ENCODE results near the gene CACNA1D.

The CACNA1D gene

GRCh38 chr3:53617893-53618523 lies 123.6 kb downstream of the CACNA1D start:
- no peaks in the 10 kb centered on the region for H3F3A ChIP-seq (ENCODE audit: insufficient read depth)
- no peak overlapping the region for H3K9ac ChIP-seq (ENCODE audit: low read length)
- TF ChIP-seq CTCF (IDR thresholded peaks at IDR 0.05; ENCODE audit: insufficient read depth, low read length, poor library complexity, severe bottlenecking) (no peak), EZH2phosphoT487 (conservative IDR thresholded peaks at IDR 0.05; ENCODE audit: low read length) (no peak)
- no peaks in the 10 kb centered on the region for H3K36me3 ChIP-seq (ENCODE audit: low read length)
- H3K79me2 ChIP-seq (ENCODE audit: insufficient read depth, low read length): no peaks in the 10 kb centered on the region
- H3K27ac ChIP-seq (ENCODE audit: low read depth, low read length): no peak overlapping the region
- no peak overlapping the region for H3K4me3 ChIP-seq (ENCODE audit: insufficient read depth, low read length, poor library complexity, severe bottlenecking)
- H4K20me1 ChIP-seq (ENCODE audit: low read depth, low read length): no peaks in the 10 kb centered on the region
- no peak overlapping the region for H3K4me2 ChIP-seq (ENCODE audit: low read depth, low read length, poor library complexity, severe bottlenecking)
- no peaks in the 10 kb centered on the region for H3K9me2 ChIP-seq (replicated peaks; ENCODE audit: insufficient read depth, low read length)
- no peaks in the 10 kb centered on the region for H3K27me3 ChIP-seq (ENCODE audit: low read length)
- H3K9me3 ChIP-seq (ENCODE audit: insufficient read depth, low read length): no peaks in the 10 kb centered on the region
- no peak overlapping the region for H2AFZ ChIP-seq (ENCODE audit: low read depth, low read length, severe bottlenecking)

GRCh38 chr3:53618524-53618906 lies 124.1 kb downstream of the CACNA1D start:
- no peaks in the 10 kb centered on the region for H3F3A ChIP-seq (ENCODE audit: insufficient read depth)
- no peak overlapping the region for H2AFZ ChIP-seq (ENCODE audit: low read depth, low read length, severe bottlenecking)
- no peak overlapping the region for H3K4me3 ChIP-seq (ENCODE audit: insufficient read depth, low read length, poor library complexity, severe bottlenecking)
- no peak overlapping the region for H3K4me2 ChIP-seq (ENCODE audit: low read depth, low read length, poor library complexity, severe bottlenecking)
- no peak for TF ChIP-seq EZH2phosphoT487 (conservative IDR thresholded peaks at IDR 0.05; ENCODE audit: low read length)
- TF ChIP-seq CTCF (IDR thresholded peaks at IDR 0.05; ENCODE audit: insufficient read depth, low read length, poor library complexity, severe bottlenecking): no peak
- no peaks in the 10 kb centered on the region for H3K9me2 ChIP-seq (replicated peaks; ENCODE audit: insufficient read depth, low read length)
- H3K36me3 ChIP-seq (ENCODE audit: low read length): no peaks in the 10 kb centered on the region
- no peaks in the 10 kb centered on the region for H4K20me1 ChIP-seq (ENCODE audit: low read depth, low read length)
- no peaks in the 10 kb centered on the region for H3K27me3 ChIP-seq (ENCODE audit: low read length)
- H3K9ac ChIP-seq (ENCODE audit: low read length): no peak overlapping the region
- H3K79me2 ChIP-seq (ENCODE audit: insufficient read depth, low read length): no peaks in the 10 kb centered on the region
- H3K9me3 ChIP-seq (ENCODE audit: insufficient read depth, low read length): no peaks in the 10 kb centered on the region
- H3K27ac ChIP-seq (ENCODE audit: low read depth, low read length): no peak overlapping the region

GRCh38 chr3:53618936-53619335 lies 124.5 kb downstream of the CACNA1D start:
- no peaks in the 10 kb centered on the region for H3K36me3 ChIP-seq (ENCODE audit: low read length)
- H3K9me3 ChIP-seq (ENCODE audit: insufficient read depth, low read length): no peaks in the 10 kb centered on the region
- no peaks in the 10 kb centered on the region for H3F3A ChIP-seq (ENCODE audit: insufficient read depth)
- no peak for TF ChIP-seq EZH2phosphoT487 (conservative IDR thresholded peaks at IDR 0.05; ENCODE audit: low read length)
- TF ChIP-seq CTCF (IDR thresholded peaks at IDR 0.05; ENCODE audit: insufficient read depth, low read length, poor library complexity, severe bottlenecking): no peak
- H3K4me3 ChIP-seq (ENCODE audit: insufficient read depth, low read length, poor library complexity, severe bottlenecking): no peak overlapping the region
- no peaks in the 10 kb centered on the region for H3K9me2 ChIP-seq (replicated peaks; ENCODE audit: insufficient read depth, low read length)
- no peak overlapping the region for H3K9ac ChIP-seq (ENCODE audit: low read length)
- no peak overlapping the region for H3K4me2 ChIP-seq (ENCODE audit: low read depth, low read length, poor library complexity, severe bottlenecking)
- H3K79me2 ChIP-seq (ENCODE audit: insufficient read depth, low read length): no peaks in the 10 kb centered on the region
- no peaks in the 10 kb centered on the region for H4K20me1 ChIP-seq (ENCODE audit: low read depth, low read length)
- no peak overlapping the region for H3K27ac ChIP-seq (ENCODE audit: low read depth, low read length)
- no peaks in the 10 kb centered on the region for H3K27me3 ChIP-seq (ENCODE audit: low read length)
- H2AFZ ChIP-seq (ENCODE audit: low read depth, low read length, severe bottlenecking): no peak overlapping the region

Data from SU-DHL-6 (cell line).